HEK293T (cell line): ENCODE measurements around the gene AAK1.
"Not testable (repeated sequence)": the region's sequence is repeated elsewhere in the genome, so short reads cannot be mapped to it uniquely, and the experiment has no call there.

Source experiments
- CTCF ChIA-PET: fragments of 350-600 bp; formaldehyde crosslinking; extraction: SDS; loops from one replicate; lab custom pipeline; 2021; ENCODE audit warnings: antibody characterized with exemption, inconsistent platforms; lab: Yijun Ruan, JAX
- POLR2A ChIA-PET: fragments of 350-600 bp; formaldehyde crosslinking; extraction: SDS; loops from one replicate; lab custom pipeline; 2020; ENCODE audit warnings: antibody characterized with exemption, inconsistent platforms; lab: Yijun Ruan, JAX
- DNase-seq: peaks from one replicate; pipeline ENCODE4 v3.0.0; 2012; ENCODE audit warnings: mixed read lengths; ENCODE audit errors: extremely low spot score
- ARNT ChIP-seq: fragments of 450-650 bp; IDR thresholded peaks from 2 replicates; pipeline ENCODE4 v1.6.1; 2017; ENCODE audit warnings: mild to moderate bottlenecking
- BHLHE40 ChIP-seq: fragments of 450-650 bp; IDR thresholded peaks from 2 replicates; pipeline ENCODE4 v1.6.1; 2016; ENCODE audit warnings: mild to moderate bottlenecking, moderate library complexity, borderline replicate concordance
- CTBP1 ChIP-seq: fragments of 450-650 bp; IDR thresholded peaks from 2 replicates; pipeline ENCODE4 v1.6.1; 2016; ENCODE audit warnings: borderline replicate concordance
- ELF4 ChIP-seq: fragments of 450-650 bp; IDR thresholded peaks from 2 replicates; pipeline ENCODE4 v1.6.1; 2017; ENCODE audit warnings: antibody characterized with exemption
- FOXA1 ChIP-seq: fragments of 450-650 bp; IDR thresholded peaks from 2 replicates; pipeline ENCODE4 v1.6.1; 2016; ENCODE audit warnings: mild to moderate bottlenecking
- FOXK2 ChIP-seq: fragments of 450-650 bp; IDR thresholded peaks from 2 replicates; pipeline ENCODE4 v1.6.1; 2016; ENCODE audit warnings: mild to moderate bottlenecking
- FOXM1 ChIP-seq: fragments of 450-650 bp; IDR thresholded peaks from 2 replicates; pipeline ENCODE4 v1.6.1; 2017; ENCODE audit warnings: mild to moderate bottlenecking, borderline replicate concordance
- HDGF ChIP-seq: fragments of 450-650 bp; IDR thresholded peaks from 2 replicates; pipeline ENCODE4 v1.6.1; 2017; ENCODE audit warnings: antibody characterized with exemption, borderline replicate concordance
- L3MBTL2 ChIP-seq: fragments of 450-650 bp; conservative IDR thresholded peaks from 2 replicates; pipeline ENCODE4 v1.6.1; 2016; ENCODE audit warnings: mild to moderate bottlenecking
- LEF1 ChIP-seq: fragments of 450-650 bp; IDR thresholded peaks from 2 replicates; pipeline ENCODE4 v1.6.1; 2017; ENCODE audit warnings: mild to moderate bottlenecking, borderline replicate concordance
- NFRKB ChIP-seq: fragments of 450-650 bp; IDR thresholded peaks from 2 replicates; pipeline ENCODE4 v1.6.1; 2016; ENCODE audit warnings: mild to moderate bottlenecking, moderate library complexity
- PKNOX1 ChIP-seq: fragments of 450-650 bp; IDR thresholded peaks from 2 replicates; pipeline ENCODE4 v1.6.1; 2016
- SP1 ChIP-seq: fragments of 450-650 bp; IDR thresholded peaks from 2 replicates; pipeline ENCODE4 v1.6.1; 2017
- SUZ12 ChIP-seq: fragments of 450-650 bp; IDR thresholded peaks from 2 replicates; pipeline ENCODE4 v1.6.1; 2016; ENCODE audit warnings: mild to moderate bottlenecking
- TARDBP ChIP-seq: fragments of 450-650 bp; IDR thresholded peaks from 2 replicates; pipeline ENCODE4 v1.6.1; 2016
- ZNF384 ChIP-seq: fragments of 450-650 bp; IDR thresholded peaks from 2 replicates; pipeline ENCODE4 v1.6.1; 2016

Gene AAK1

DNA sequence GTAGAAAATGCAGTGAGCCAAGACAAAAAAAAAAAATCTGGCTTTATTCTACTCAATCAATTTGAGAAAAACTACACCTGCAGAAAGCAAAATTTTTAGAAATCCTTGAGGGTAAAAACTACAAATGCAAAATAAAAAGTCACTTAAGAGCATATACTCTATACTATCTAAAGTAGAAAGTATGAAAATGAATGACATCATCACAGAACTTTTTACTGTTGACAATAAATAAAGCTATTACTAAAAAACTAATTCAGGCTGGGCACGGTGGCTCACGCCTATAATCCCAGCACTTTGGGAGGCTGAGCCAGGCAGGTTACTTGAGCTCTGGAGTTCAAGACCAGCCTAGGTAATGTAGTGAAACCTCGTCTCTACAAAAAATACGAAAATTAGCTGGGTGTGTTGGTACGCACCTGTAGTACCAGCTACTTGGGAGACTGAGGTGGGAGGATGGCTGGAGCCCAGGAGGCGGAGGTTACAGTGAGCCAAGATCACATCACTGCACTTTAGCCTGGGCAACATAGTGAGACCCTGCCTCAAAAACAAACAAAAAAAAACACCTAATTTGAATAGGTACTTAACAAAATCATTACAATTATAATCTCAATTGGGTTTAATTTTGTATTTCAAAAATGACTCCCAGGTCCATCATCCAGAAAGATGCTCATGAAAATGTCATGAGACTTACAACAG, 213.9 kb downstream of the AAK1 start:
- ChIA-PET POLR2A (no interaction called here), CTCF (no interaction called here)
- no peak for TF ChIP-seq FOXK2
- DNase-seq = no peak

- ChIA-PET CTCF (no interaction called here), POLR2A (no interaction called here)
- DNase-seq = no peak
- TF ChIP-seq L3MBTL2 (no peak), SUZ12 (no peak), ZNF384 (no peak), FOXA1 (no peak), TARDBP (no peak), CTBP1 (no peak), BHLHE40 (no peak), ELF4 (no peak), SP1 (no peak), LEF1 (no peak), HDGF (no peak), ARNT (no peak), NFRKB (no peak), PKNOX1 (no peak), FOXK2 (no peak)
Measured at GRCh38 chr2:69428981-69429380, 214.6 kb downstream of the AAK1 start.

DNA sequence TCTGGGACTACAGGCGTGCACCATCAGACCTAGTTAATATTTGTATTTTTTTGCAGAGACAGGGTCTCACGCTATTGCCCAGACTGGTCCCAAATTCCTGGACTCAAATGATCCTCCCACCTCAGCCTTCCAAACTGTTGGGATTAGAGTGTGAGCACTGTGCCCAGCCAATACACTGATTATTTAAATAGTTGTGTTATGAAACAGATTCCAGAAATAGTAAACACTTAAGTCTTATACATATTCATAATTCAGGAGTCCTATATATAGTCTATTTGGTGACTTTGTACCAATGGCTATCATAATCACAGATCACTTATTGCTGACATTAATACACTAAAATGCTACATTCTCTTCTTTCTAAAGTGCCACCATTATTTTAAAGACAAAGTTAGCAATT, 219.1 kb downstream of the AAK1 start:
- POLR2A ChIA-PET = no interaction called here

DNA sequence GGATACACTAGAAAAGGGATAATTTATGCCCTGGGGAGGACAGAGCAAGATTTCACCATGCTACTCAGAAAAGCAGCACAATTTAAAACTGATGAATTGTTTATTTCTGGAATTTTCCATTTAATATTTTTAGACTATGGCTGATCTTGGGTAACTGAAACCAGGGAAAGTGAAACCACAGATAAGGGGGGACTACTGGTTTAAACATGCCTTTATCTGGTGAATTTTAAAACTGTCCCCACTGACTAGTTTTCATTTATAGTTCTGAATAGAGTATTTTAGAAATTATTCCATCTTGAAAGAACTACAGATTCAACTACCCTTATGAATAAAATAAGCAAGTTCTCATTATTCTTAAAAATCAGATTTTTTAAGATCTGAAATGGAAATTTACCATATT, 221.3 kb downstream of the AAK1 start:
- POLR2A ChIA-PET = no interaction called here
- DNase-seq = no peak
- CTCF ChIA-PET = no interaction called here
- TF ChIP-seq L3MBTL2 = no peak
- TF ChIP-seq FOXM1 = no peak

More for the DNA sequence above, 219.1 kb downstream of the AAK1 start:
- no peak for DNase-seq
- TF ChIP-seq FOXA1 = no peak
- no peak for TF ChIP-seq ARNT
- TF ChIP-seq FOXM1 = no peak
- no peak for TF ChIP-seq ZNF384
- no peak for TF ChIP-seq SUZ12
- TF ChIP-seq FOXK2 = no peak
- TF ChIP-seq SP1 = no peak
- TF ChIP-seq CTBP1 = no peak
- CTCF ChIA-PET = no interaction called here

GRCh38 chr2:69419111-69419510, 224.4 kb downstream of the AAK1 start:
- CTCF ChIA-PET, DNase-seq: not testable (repeated sequence)
- POLR2A ChIA-PET = interaction anchor here (0.9 kb wide), 1 partner anchor 18 kb away, joined by 3 read pairs; the partner anchor contains the start of gene NFU1

DNA sequence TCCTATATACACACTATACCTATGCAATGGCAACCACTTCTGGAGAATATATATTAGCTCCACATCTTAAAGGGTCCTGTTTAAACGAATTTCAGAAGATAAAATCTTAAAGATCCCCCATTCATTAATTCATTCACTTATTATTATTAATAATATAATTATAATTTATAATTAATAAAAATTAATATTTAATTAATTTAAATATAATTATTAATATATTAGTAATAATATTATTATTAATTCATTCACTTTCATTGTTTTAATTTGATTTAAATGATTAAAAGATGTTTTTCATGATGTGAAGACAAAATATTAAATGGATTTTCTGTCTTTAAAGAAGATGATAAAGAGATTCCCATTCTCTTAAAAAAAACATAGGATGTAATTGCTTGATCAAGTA, 227.4 kb downstream of the AAK1 start:
- POLR2A ChIA-PET = no interaction called here
- DNase-seq = no peak
- CTCF ChIA-PET = no interaction called here
- TF ChIP-seq FOXK2 = no peak
- TF ChIP-seq BHLHE40 = no peak
- TF ChIP-seq ZNF384 = no peak
